PC-9 (cell line): Measurements from ENCODE around the gene C7orf33.

Source experiments
- EZH2 ChIP-seq: fragments of 200-600 bp; sonication (generic); IDR thresholded peaks from 2 replicates; pipeline ENCODE4 v1.8.0; 2017; ENCODE audit warnings: antibody characterized with exemption, low read depth
- TF ChIP-seq, protein P1 (sequence below): fragments of 200-600 bp; sonication (generic); conservative IDR thresholded peaks from 2 replicates; pipeline ENCODE4 v1.6.1; 2017; ENCODE audit warnings: mixed run types, antibody characterized with exemption, mild to moderate bottlenecking, moderate library complexity

DNA sequence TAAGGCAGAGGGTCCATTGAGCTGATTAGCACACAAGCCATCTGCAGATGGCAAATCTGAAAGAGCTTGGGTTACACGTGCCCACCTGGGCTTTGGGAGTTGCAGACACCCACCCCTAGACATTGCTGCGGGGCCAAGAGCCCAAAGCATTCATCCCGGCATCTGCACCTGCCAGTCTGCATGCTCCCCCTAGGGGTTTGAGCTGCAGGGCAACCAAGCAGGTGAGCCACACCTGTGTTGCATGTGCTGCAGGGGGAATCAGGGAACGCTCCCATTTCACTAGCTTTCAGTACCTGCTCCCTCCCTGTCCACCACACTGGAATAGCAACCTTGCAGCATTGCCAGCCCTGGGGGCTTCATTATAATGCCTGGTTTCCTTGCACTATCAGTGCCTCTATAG, 21.1 kb downstream of the C7orf33 start:
- TF ChIP-seq, protein P1, sequence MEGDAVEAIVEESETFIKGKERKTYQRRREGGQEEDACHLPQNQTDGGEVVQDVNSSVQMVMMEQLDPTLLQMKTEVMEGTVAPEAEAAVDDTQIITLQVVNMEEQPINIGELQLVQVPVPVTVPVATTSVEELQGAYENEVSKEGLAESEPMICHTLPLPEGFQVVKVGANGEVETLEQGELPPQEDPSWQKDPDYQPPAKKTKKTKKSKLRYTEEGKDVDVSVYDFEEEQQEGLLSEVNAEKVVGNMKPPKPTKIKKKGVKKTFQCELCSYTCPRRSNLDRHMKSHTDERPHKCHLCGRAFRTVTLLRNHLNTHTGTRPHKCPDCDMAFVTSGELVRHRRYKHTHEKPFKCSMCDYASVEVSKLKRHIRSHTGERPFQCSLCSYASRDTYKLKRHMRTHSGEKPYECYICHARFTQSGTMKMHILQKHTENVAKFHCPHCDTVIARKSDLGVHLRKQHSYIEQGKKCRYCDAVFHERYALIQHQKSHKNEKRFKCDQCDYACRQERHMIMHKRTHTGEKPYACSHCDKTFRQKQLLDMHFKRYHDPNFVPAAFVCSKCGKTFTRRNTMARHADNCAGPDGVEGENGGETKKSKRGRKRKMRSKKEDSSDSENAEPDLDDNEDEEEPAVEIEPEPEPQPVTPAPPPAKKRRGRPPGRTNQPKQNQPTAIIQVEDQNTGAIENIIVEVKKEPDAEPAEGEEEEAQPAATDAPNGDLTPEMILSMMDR: no peak
- no peak for TF ChIP-seq EZH2
